NOMO-1 treated with DMSO at 0.1 percent for 48 hours (cell line): ENCODE results near the gene SSX2IP.
"Not testable (repeated sequence)": the region's sequence is repeated elsewhere in the genome, so short reads cannot be mapped to it uniquely, and the experiment has no call there.

Experiments used
- DNase-seq: peaks from one replicate; lab custom pipeline; 2025; ENCODE audit not compliant: unreplicated experiment; lab: John Stamatoyannopoulos, UW

The SSX2IP gene, protein sequence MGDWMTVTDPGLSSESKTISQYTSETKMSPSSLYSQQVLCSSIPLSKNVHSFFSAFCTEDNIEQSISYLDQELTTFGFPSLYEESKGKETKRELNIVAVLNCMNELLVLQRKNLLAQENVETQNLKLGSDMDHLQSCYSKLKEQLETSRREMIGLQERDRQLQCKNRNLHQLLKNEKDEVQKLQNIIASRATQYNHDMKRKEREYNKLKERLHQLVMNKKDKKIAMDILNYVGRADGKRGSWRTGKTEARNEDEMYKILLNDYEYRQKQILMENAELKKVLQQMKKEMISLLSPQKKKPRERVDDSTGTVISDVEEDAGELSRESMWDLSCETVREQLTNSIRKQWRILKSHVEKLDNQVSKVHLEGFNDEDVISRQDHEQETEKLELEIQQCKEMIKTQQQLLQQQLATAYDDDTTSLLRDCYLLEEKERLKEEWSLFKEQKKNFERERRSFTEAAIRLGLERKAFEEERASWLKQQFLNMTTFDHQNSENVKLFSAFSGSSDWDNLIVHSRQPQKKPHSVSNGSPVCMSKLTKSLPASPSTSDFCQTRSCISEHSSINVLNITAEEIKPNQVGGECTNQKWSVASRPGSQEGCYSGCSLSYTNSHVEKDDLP

DNA sequence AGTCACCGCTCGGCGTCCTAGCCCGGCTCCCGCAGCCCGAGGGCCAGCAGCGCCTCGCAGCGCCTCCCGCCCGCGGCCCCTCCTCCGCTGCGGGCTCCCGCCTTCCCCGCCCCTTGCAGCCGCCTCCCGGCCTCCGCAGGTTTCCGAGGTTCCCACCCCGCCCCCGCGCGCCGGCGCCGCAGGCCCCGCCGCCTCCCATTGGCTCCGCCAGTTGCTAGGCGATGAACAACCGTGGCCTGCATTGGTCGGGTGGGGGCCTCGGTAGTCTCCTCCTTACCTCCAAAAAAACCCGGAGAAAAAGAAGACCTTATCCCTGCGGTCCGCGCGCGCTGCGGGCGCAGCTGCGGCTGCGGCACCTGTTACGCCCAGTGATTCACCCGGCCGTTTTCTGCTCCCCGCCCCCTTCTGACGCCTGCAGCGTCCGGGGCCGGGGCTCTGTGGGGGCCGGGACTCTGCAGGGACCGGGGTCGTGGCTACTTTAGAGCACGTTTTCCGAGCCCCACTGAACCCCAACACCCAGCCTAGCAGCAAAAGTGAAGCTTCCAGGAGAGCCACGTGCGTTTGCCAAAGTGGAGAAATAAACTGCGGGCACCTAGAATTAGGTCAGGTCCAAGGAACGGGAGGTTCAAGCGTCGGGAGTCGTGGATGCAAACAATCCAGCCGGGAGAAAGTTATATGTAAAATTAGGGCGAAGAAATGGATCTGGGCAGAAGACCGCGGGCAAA, at the start of gene SSX2IP:
Gene SSX2IP, minus strand, starts transcription at position 65 of the 725 bp plus-strand sequence. CDS start 19,242 bp downstream, outside the sequence.
- peak; percentile 93 for DNase-seq

GRCh38 chr1:84738237-84738636, 48.0 kb upstream of the SSX2IP start:
- DNase-seq: no peak

DNA sequence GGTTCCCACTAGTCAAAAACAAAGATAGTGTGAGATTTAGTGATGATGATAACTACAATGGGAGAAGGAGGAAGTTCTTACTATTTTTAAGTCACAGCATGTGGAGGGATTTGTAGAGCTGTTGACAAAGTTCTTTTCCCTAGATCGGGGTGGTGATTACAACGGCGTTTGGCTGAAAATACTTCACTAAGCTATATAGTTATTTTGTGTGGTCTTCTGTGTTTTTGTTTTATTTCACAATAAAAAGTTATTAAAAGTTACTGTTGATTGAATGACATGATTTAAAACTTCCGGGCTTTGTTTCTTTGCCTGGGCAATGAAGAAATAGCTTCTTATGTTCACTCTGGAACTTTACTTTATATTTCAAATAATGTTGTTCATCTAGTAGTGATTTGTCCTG, 47.3 kb upstream of the SSX2IP start:
- DNase-seq: no peak

- DNase-seq: no peak
Observed at GRCh38 chr1:84736944-84737343, 46.7 kb upstream of the SSX2IP start.

GRCh38 chr1:84736445-84736844, 46.2 kb upstream of the SSX2IP start:
- no peak for DNase-seq

DNA sequence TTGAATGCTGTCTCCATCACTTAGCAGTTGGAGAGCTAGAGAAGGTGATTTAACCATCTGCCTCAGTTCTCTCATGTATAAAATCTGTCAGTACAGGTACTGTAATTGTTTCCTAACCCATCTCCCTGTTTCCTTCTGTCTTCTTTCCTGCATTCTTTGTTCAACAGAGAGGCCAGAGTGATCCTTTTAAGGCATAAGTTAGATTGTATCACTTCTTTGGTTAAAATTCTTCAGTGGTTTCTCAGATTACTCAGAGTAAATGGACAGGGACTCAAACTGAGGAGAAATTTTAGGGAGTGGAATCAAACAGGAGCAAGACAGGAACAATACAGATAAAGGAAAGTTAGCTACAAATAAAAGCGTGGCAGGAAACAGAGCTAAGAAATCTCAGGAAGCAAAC, 45.2 kb upstream of the SSX2IP start:
- no peak for DNase-seq

DNA sequence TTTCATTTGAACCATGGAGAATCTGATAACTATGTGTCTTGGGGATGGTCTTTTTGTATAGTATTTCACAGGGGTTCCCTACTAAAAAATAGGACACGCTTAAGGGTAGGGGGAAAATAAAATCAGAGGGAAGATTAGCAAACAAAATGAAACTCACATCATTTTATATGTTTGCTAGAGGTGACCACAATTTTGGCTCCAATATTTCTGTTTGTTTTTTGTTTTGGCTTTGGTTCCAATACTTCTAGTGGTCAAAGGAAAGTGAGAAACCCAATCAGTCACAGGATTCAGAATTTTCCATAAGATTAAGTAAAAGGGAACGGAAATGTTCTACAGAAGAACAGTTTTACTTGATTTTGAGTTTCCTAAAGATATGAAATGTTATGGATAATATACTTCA, 42.3 kb upstream of the SSX2IP start:
- DNase-seq: no peak

- DNase-seq: no peak
Observed at GRCh38 chr1:84731519-84731918, 41.3 kb upstream of the SSX2IP start.

GRCh38 chr1:84727711-84728110, 37.5 kb upstream of the SSX2IP start:
- DNase-seq: not testable (repeated sequence)

- no peak for DNase-seq
Observed at GRCh38 chr1:84726593-84727499, 36.6 kb upstream of the SSX2IP start.

GRCh38 chr1:84724128-84724860, 34.0 kb upstream of the SSX2IP start:
- DNase-seq: peak; percentile 22

GRCh38 chr1:84722794-84723193, 32.5 kb upstream of the SSX2IP start:
- DNase-seq: no peak

- DNase-seq: not testable (repeated sequence)
Observed at GRCh38 chr1:84721872-84722271, 31.6 kb upstream of the SSX2IP start.

GRCh38 chr1:84721152-84721551, 30.9 kb upstream of the SSX2IP start:
- no peak for DNase-seq

DNA sequence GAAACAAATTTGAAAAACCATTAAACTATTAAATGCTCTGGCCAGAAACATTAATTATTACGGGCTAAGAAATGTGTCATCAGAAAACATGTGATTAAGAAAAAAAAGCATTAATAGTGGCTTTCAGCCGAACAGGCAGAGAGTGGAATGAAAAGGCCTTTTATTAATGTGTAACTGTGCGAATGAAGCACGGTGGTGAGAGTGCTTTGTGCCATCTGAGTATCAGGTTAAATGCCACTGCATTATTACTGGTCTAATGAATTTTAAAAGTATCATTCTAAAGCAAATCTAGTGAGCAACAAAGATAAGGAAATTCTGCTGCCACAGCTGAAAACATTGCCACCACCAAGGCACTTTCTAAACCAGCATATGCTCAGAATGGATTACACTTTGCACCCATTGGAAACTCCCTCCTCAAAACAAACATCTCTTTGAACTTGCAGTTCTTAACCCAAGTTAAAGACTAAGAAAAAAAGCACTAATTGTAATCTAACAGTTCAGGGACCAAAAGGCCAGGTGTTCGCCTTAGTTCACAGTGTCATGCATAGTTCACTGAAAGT, 30.0 kb upstream of the SSX2IP start:
- no peak for DNase-seq

DNA sequence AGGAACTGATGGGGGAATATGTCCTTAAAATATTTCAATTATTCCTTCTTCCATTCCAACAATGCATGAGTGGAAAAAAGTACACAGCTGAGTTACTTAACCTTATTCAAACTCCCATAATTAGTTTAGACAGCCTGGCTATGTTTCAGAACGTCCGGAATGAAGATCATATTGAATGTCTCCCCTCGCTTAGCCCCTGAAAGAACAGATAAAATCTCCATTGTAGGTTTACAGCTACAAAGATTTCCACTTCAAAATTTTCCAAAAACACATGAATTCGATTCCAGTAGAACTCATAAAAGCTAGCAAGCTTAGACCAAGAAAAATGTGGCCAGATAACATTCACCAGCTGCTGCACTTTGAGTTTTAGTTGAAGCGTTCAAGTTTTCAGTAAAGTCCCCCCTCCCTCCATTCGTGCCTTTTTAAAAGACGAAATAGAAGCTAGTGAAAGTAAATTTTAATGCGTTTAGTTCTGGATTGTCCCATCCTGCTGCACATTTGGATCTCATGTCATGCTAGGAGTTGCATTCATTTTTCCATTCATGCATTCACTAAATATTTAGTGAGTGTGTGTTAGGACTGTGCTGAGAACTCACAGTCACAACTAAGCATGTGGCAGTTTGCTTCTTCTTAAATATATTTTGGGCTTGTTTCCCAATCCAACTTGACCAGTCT, 29.4 kb upstream of the SSX2IP start:
- DNase-seq: no peak

GRCh38 chr1:84715342-84716019, 25.2 kb upstream of the SSX2IP start:
- no peak for DNase-seq

DNA sequence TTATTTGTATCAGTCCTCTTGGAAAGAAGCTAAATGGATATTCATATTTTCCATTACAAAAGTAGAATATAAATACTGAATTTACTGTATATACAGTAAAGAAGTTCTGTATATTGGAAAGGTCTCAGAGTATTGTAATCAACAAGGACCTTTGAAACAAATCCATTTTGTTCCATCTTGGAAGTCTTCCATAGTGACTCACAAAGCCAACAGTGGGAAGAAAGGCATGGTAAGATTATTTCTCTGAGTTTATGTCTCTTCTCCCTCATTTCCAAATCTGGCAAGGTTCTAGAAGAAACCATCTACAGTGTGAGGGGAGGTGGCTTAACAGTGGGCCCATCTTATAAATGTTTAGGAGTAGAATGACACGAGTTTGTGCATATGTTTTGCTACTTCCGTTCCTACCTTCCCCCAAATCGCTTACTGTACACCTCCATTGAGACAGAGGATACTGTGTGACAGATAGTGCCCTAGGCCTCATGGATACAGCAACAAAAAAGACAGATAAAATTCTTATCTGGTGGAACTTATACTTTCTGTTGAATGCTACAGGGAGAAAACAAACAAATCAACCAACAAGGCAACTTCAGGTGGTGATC, 22.1 kb upstream of the SSX2IP start:
- DNase-seq: no peak
